Neuron (in vitro differentiated cells): ENCODE data around the gene NTF3.

ENCODE experiments used
- H2AFZ ChIP-seq: one replicate; pipeline ENCODE4 v1.6.1; 2013; ENCODE audit warnings: low read depth, mild to moderate bottlenecking, inconsistent platforms, low read length, moderate library complexity
- H3K27me3 ChIP-seq: one replicate; pipeline ENCODE4 v1.6.1; 2013; ENCODE audit warnings: low read length; ENCODE audit not compliant: insufficient read depth
- H3K36me3 ChIP-seq: one replicate; pipeline ENCODE4 v1.6.1; 2013; ENCODE audit warnings: low read length; ENCODE audit not compliant: insufficient read depth
- H3K4me1 ChIP-seq: one replicate; pipeline ENCODE4 v1.6.1; 2013; ENCODE audit warnings: low read length; ENCODE audit not compliant: insufficient read depth
- H3K4me3 ChIP-seq: 2 replicates; pipeline ENCODE4 v1.5.1; 2013; ENCODE audit warnings: mild to moderate bottlenecking, low read length, moderate library complexity
- H3K9me3 ChIP-seq: one replicate; pipeline ENCODE4 v1.6.1; 2013; ENCODE audit warnings: low read length

Gene NTF3

GRCh38 chr12:5489017-5489416, 57.1 kb downstream of the NTF3 start:
- Histone ChIP-seq H3K36me3 (no peaks in the 10 kb centered on the region), H3K27me3 (no peaks in the 10 kb centered on the region), H3K4me1 (peaks cover 2% of the 10 kb centered on the region), H3K4me3 (no peak overlapping the region), H2AFZ (no peak overlapping the region), H3K9me3 (no peaks in the 10 kb centered on the region)

DNA sequence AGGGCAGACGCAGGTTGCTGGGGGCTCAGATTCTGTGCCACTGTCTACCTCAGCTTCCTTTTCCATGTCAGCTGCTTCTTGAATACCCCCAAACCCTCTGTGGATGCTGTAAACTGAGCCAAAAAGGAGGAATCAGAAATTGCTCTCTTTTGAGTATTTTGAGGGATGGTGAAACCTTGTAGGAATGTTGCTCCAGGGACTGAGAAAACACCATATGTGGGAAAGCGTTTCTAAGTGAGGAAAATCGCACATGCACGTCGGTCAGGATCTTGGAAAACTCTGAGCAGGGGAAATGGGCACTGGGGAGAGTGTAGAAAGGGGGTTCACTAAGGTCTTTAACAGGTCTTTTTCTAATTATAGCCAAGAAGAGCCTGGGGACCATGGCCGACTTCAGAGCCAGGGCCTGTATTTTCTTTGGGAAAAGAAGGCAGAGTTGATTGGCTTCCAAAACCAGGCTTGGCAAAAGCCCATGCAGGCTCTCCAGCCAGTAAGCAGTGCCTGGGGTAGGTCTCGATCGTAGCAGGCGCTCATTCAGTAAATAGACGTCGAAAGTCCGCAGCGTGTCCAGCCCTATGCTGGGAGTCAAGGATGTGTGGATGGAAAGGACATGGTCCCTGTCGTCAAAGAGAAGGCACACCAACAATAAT, 58.0 kb downstream of the NTF3 start:
- H3K9me3 ChIP-seq: no peaks in the 10 kb centered on the region
- peaks cover 2% of the 10 kb centered on the region for H3K4me1 ChIP-seq
- no peaks in the 10 kb centered on the region for H3K36me3 ChIP-seq
- no peaks in the 10 kb centered on the region for H3K27me3 ChIP-seq
- no peak overlapping the region for H3K4me3 ChIP-seq
- H2AFZ ChIP-seq: no peak overlapping the region

GRCh38 chr12:5492562-5492961, 60.7 kb downstream of the NTF3 start:
- no peaks in the 10 kb centered on the region for H3K27me3 ChIP-seq
- peaks cover 2% of the 10 kb centered on the region for H3K4me1 ChIP-seq
- no peaks in the 10 kb centered on the region for H3K36me3 ChIP-seq
- H3K4me3 ChIP-seq: no peak overlapping the region
- no peaks in the 10 kb centered on the region for H3K9me3 ChIP-seq
- no peak overlapping the region for H2AFZ ChIP-seq

DNA sequence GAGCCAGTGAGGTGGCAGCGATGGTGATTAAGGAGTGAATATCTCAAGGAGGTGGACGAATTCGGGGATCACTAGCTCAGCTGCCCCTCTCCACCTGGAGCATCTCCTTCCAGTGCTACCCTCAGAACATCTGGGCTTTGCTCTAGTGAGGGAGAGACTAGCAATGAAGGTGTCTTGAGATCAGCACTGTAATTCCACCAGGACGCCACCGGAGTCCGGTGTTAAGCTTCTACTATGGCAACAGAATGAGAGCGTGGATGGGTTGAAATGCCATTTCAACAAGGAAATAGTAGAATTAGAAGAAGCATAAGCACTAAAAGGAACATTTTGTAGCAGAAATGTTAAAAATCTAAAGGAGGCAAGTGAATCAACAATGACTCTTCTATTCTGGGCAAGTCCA, 61.1 kb downstream of the NTF3 start:
- Histone ChIP-seq H3K4me3 (no peak overlapping the region), H2AFZ (no peak overlapping the region), H3K36me3 (no peaks in the 10 kb centered on the region), H3K27me3 (no peaks in the 10 kb centered on the region), H3K9me3 (no peaks in the 10 kb centered on the region), H3K4me1 (peaks cover 2% of the 10 kb centered on the region)

- Histone ChIP-seq H3K36me3 (no peaks in the 10 kb centered on the region), H2AFZ (no peak overlapping the region), H3K27me3 (no peaks in the 10 kb centered on the region), H3K9me3 (no peaks in the 10 kb centered on the region), H3K4me1 (no peaks in the 10 kb centered on the region), H3K4me3 (no peak overlapping the region)
Observed at GRCh38 chr12:5494343-5494742, 62.4 kb downstream of the NTF3 start.

GRCh38 chr12:5497329-5498053, 65.6 kb downstream of the NTF3 start:
- Histone ChIP-seq H3K9me3 (no peaks in the 10 kb centered on the region), H3K36me3 (no peaks in the 10 kb centered on the region), H2AFZ (no peak overlapping the region), H3K27me3 (no peaks in the 10 kb centered on the region), H3K4me3 (no peak overlapping the region), H3K4me1 (no peaks in the 10 kb centered on the region)

DNA sequence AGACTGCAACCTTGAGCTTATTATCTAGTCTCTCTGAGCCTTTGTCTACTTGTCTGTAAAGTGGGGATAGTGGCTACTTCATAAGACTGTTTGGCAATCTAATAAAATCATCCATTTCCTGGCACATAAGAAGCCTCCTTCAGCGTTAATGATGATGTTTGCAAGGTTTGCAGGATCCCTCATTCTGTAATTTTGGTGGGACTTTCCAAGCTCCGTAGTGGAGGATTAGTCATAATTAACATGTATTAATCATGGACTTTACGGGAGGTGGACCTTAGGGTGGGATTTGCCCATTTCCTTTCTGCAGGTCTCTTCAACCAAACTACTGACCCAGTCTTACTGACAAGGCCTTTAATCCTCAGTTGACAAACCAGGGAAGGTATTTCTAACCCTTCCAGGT, 66.2 kb downstream of the NTF3 start:
- Histone ChIP-seq H3K27me3 (no peaks in the 10 kb centered on the region), H3K4me1 (no peaks in the 10 kb centered on the region), H2AFZ (no peak overlapping the region), H3K36me3 (no peaks in the 10 kb centered on the region), H3K9me3 (no peaks in the 10 kb centered on the region), H3K4me3 (no peak overlapping the region)

DNA sequence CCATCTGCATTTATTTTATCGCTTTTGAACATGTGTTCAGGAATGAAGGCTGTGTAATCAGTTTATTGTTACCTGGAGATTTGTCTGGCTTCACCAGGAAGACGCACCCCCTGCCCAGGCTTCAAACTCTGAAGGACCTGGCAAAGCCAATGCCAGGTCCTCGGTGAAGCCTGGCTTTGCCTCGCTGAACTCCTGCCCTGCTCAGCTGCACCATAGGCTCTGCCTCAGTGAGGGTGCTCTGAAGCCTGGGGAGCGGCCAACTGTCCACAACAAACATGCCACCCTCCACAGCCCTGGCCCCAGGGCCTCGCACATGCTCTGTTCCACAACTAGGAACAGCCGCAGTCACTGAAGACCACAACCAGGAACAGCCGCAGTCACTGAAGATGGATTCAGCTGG, 66.9 kb downstream of the NTF3 start:
- Histone ChIP-seq H3K36me3 (no peaks in the 10 kb centered on the region), H3K27me3 (no peaks in the 10 kb centered on the region), H3K4me1 (no peaks in the 10 kb centered on the region), H2AFZ (no peak overlapping the region), H3K9me3 (no peaks in the 10 kb centered on the region), H3K4me3 (no peak overlapping the region)

DNA sequence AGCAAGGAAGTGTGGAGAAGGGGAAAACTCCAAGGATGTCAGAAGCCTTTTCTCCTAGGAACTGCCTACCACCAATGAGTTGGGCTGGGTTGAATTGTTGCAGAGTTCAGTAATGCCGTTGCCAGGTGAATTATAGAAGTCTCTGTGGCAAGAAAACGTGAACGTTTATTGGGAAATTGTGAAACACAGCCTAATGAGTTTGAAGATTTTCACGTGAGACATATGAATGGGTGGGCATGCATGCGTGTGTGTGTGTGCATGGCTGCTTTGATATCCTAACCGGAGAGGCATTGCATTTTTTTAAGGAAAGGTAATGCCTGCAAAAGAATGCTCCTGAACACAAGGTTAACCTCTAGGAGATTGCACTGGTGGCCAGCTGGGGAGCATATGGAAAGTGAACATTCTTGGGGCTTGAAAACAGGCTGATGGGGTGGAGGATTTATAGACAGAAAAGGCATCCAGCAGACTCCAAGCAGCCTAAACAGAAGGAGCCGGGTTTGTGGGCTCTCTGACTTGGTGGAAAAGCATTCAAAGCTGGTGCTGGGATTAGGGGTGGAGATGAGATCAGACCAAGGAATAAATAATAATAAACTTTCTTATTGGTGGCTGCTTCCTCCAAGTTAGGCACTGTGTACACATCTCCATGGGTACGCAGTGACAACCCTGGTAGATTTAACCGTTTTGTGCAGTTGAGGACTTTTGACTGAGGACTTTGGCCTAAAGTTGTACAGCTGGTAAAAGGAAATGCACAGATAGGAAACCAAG, 67.8 kb downstream of the NTF3 start:
- no peaks in the 10 kb centered on the region for H3K9me3 ChIP-seq
- H3K4me3 ChIP-seq: no peak overlapping the region
- H3K36me3 ChIP-seq: no peaks in the 10 kb centered on the region
- no peaks in the 10 kb centered on the region for H3K27me3 ChIP-seq
- no peak overlapping the region for H2AFZ ChIP-seq
- H3K4me1 ChIP-seq: no peaks in the 10 kb centered on the region

DNA sequence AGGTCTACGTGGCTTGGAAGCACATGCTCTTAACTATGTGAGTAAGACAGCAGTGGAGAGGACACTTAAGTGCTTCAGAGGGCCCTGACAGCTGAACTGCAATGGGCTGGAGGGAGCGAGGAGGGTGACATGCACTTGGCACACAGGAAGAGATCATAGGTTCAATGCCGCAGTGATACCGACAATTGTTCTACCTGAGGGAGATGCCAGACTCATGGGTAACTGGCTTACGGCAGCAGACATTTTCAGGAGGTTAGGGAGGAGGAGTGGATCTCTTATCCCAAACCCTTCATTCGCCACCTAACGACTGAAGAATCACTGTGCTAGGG, 68.4 kb downstream of the NTF3 start:
- Histone ChIP-seq H3K4me3 (no peak overlapping the region), H3K4me1 (no peaks in the 10 kb centered on the region), H3K9me3 (no peaks in the 10 kb centered on the region), H3K36me3 (no peaks in the 10 kb centered on the region), H3K27me3 (no peaks in the 10 kb centered on the region), H2AFZ (no peak overlapping the region)

- H2AFZ ChIP-seq: no peak overlapping the region
- no peak overlapping the region for H3K4me3 ChIP-seq
- no peaks in the 10 kb centered on the region for H3K9me3 ChIP-seq
- no peaks in the 10 kb centered on the region for H3K4me1 ChIP-seq
- H3K36me3 ChIP-seq: no peaks in the 10 kb centered on the region
- H3K27me3 ChIP-seq: no peaks in the 10 kb centered on the region
Observed at GRCh38 chr12:5503774-5504173, 71.9 kb downstream of the NTF3 start.

DNA sequence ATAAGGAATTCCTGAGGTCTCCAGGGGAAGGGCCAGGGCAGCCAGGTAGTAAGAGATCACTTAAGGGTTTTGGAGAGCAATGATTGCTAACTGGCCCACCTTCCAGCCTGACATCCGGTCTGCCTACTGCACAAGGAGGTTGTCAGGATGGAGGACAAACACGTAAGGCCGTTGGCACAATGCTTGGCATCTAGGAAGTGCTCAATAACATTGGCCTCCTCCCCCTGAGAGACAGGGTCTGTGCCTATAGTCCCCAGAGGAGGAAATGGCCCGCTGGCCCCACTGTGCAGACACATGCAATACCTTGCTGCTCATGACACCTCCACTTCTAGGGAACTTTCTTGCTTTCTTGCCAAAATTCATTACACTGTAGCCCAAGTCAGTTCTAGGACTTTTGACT, 73.2 kb downstream of the NTF3 start:
- H3K4me1 ChIP-seq: no peaks in the 10 kb centered on the region
- no peaks in the 10 kb centered on the region for H3K27me3 ChIP-seq
- no peak overlapping the region for H2AFZ ChIP-seq
- H3K36me3 ChIP-seq: no peaks in the 10 kb centered on the region
- H3K9me3 ChIP-seq: no peaks in the 10 kb centered on the region
- H3K4me3 ChIP-seq: no peak overlapping the region

GRCh38 chr12:5505751-5506150, 73.8 kb downstream of the NTF3 start:
- Histone ChIP-seq H3K4me1 (no peaks in the 10 kb centered on the region), H2AFZ (no peak overlapping the region)

More at GRCh38 chr12:5505751-5506150, 73.8 kb downstream of the NTF3 start:
- Histone ChIP-seq H3K9me3 (no peaks in the 10 kb centered on the region), H3K36me3 (no peaks in the 10 kb centered on the region), H3K27me3 (no peaks in the 10 kb centered on the region), H3K4me3 (no peak overlapping the region)
